WTC11 (cell line): ENCODE measurements around the gene RUNX1. TPM values are rescaled to one million over a fixed set of nuclear protein-coding genes. Genes with fewer than 3 reads are reported as not detected.

Source experiments
- AR ChIP-seq: fragments of 250-450 bp; sonication (Bioruptor Pico); IDR thresholded peaks from 2 replicates; pipeline ENCODE4 v1.9.0; 2021; ENCODE audit warnings: mild to moderate bottlenecking
- ARID4B ChIP-seq: sonication (generic); formaldehyde crosslinking; IDR thresholded peaks from 2 replicates; pipeline ENCODE4 v1.8.0; 2023; ENCODE audit warnings: missing genetic modification reagents, mild to moderate bottlenecking, borderline replicate concordance
- E2F4 ChIP-seq: sonication (generic); formaldehyde crosslinking; IDR thresholded peaks from 2 replicates; pipeline ENCODE4 v1.8.1; 2022; ENCODE audit warnings: low read depth, mild to moderate bottlenecking, moderate library complexity, missing genetic modification reagents, borderline replicate concordance
- ESRRA ChIP-seq: sonication (generic); formaldehyde crosslinking; IDR thresholded peaks from 2 replicates; pipeline ENCODE4 v1.8.1; 2022; ENCODE audit warnings: mild to moderate bottlenecking, missing genetic modification reagents, borderline replicate concordance
- GABPB1 ChIP-seq: sonication (generic); formaldehyde crosslinking; IDR thresholded peaks from 2 replicates; pipeline ENCODE4 v1.8.1; 2023; ENCODE audit warnings: mild to moderate bottlenecking, missing genetic modification reagents
- HMGA2 ChIP-seq: fragments of 250-450 bp; sonication (Bioruptor Pico); IDR thresholded peaks from 2 replicates; pipeline ENCODE4 v1.4.0; 2021; ENCODE audit warnings: mild to moderate bottlenecking, moderate library complexity
- NR2C2 ChIP-seq: sonication (generic); formaldehyde crosslinking; IDR thresholded peaks from 2 replicates; pipeline ENCODE4 v1.8.0; 2022; ENCODE audit warnings: mild to moderate bottlenecking, missing genetic modification reagents
- PRRX2 ChIP-seq: fragments of 250-450 bp; sonication (Bioruptor Pico); IDR thresholded peaks from 2 replicates; pipeline ENCODE4 v1.8.0; 2021; ENCODE audit warnings: mild to moderate bottlenecking
- SP1 ChIP-seq: sonication (generic); formaldehyde crosslinking; conservative IDR thresholded peaks from 2 replicates; pipeline ENCODE4 v1.8.1; 2022; ENCODE audit warnings: missing genetic modification reagents
- STAT6 ChIP-seq: sonication (generic); formaldehyde crosslinking; conservative IDR thresholded peaks from 2 replicates; pipeline ENCODE4 v1.8.1; 2023; ENCODE audit warnings: mild to moderate bottlenecking, low read depth, missing genetic modification reagents, moderate library complexity
- TEAD1 ChIP-seq: sonication (generic); formaldehyde crosslinking; IDR thresholded peaks from 2 replicates; pipeline ENCODE4 v1.8.0; 2022; ENCODE audit warnings: mild to moderate bottlenecking, missing genetic modification reagents
- TEAD4 ChIP-seq: sonication (generic); formaldehyde crosslinking; IDR thresholded peaks from 2 replicates; pipeline ENCODE4 v1.8.0; 2022; ENCODE audit warnings: mild to moderate bottlenecking, missing genetic modification reagents
- total RNA-seq: library from RNA; stranded (reverse); gene quantifications from 3 replicates; pipeline ENCODE4 v1.2.3, GENCODE V29; 2021
- TF ChIP-seq, protein P1 (sequence below): sonication (generic); formaldehyde crosslinking; IDR thresholded peaks from 2 replicates; pipeline ENCODE4 v1.8.1; 2023; ENCODE audit warnings: mild to moderate bottlenecking, missing genetic modification reagents
- TF ChIP-seq, protein P2 (sequence below): sonication (generic); formaldehyde crosslinking; IDR thresholded peaks from 2 replicates; pipeline ENCODE4 v1.8.1; 2023; ENCODE audit warnings: mild to moderate bottlenecking, moderate library complexity, missing genetic modification reagents

Gene RUNX1
- total RNA-seq, 1 experiment from 2014 or later: 2.2 TPM

DNA sequence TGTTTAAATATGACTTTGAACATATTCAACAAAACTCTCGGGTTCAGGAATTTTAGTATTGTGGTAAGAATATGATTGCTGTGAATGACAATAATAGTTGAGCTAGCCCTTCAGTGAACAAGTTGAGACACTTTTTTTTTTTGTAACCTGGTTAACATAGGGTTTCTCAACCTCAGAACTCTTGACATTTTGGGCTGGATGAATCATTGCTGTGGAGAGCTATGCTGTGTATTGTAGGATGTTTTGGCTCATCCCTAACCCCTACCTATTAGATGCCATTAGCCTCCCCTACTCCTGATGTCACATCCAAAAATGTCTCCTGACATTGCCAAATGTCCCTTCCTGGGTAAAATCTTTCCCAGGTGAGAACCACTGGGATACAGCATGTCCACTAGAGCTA lies 113.7 kb downstream of the RUNX1 start (continued):
- no peak for TF ChIP-seq ARID4B (CRISPR knock-in tag)
- TF ChIP-seq, protein P1, sequence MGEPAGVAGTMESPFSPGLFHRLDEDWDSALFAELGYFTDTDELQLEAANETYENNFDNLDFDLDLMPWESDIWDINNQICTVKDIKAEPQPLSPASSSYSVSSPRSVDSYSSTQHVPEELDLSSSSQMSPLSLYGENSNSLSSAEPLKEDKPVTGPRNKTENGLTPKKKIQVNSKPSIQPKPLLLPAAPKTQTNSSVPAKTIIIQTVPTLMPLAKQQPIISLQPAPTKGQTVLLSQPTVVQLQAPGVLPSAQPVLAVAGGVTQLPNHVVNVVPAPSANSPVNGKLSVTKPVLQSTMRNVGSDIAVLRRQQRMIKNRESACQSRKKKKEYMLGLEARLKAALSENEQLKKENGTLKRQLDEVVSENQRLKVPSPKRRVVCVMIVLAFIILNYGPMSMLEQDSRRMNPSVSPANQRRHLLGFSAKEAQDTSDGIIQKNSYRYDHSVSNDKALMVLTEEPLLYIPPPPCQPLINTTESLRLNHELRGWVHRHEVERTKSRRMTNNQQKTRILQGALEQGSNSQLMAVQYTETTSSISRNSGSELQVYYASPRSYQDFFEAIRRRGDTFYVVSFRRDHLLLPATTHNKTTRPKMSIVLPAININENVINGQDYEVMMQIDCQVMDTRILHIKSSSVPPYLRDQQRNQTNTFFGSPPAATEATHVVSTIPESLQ (CRISPR knock-in tag): no peak
- TF ChIP-seq, protein P2, sequence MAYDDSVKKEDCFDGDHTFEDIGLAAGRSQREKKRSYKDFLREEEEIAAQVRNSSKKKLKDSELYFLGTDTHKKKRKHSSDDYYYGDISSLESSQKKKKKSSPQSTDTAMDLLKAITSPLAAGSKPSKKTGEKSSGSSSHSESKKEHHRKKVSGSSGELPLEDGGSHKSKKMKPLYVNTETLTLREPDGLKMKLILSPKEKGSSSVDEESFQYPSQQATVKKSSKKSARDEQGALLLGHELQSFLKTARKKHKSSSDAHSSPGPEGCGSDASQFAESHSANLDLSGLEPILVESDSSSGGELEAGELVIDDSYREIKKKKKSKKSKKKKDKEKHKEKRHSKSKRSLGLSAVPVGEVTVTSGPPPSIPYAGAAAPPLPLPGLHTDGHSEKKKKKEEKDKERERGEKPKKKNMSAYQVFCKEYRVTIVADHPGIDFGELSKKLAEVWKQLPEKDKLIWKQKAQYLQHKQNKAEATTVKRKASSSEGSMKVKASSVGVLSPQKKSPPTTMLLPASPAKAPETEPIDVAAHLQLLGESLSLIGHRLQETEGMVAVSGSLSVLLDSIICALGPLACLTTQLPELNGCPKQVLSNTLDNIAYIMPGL (CRISPR knock-in tag): no peak
- no peak for TF ChIP-seq STAT6 (CRISPR knock-in tag)
- TF ChIP-seq ESRRA (CRISPR knock-in tag): no peak
- no peak for TF ChIP-seq AR (CRISPR knock-in tag)
- no peak for TF ChIP-seq GABPB1 (CRISPR knock-in tag)
- TF ChIP-seq HMGA2 (CRISPR knock-in tag): no peak
- no peak for TF ChIP-seq E2F4
- TF ChIP-seq PRRX2: no peak
- no peak for TF ChIP-seq NR2C2 (CRISPR knock-in tag)
- no peak for TF ChIP-seq TEAD1 (CRISPR knock-in tag)
- no peak for TF ChIP-seq SP1 (CRISPR knock-in tag)
- TF ChIP-seq TEAD4 (CRISPR knock-in tag): no peak
- TF ChIP-seq, all 79 proteins: peak for 0
